ENCODE data around the gene KRTAP10-9. TPM values are rescaled to one million over a fixed set of nuclear protein-coding genes. Genes with fewer than 3 reads are reported as not detected.

The KRTAP10-9 gene
- total RNA-seq, 2 donors from 2014 or later, result not detected

DNA sequence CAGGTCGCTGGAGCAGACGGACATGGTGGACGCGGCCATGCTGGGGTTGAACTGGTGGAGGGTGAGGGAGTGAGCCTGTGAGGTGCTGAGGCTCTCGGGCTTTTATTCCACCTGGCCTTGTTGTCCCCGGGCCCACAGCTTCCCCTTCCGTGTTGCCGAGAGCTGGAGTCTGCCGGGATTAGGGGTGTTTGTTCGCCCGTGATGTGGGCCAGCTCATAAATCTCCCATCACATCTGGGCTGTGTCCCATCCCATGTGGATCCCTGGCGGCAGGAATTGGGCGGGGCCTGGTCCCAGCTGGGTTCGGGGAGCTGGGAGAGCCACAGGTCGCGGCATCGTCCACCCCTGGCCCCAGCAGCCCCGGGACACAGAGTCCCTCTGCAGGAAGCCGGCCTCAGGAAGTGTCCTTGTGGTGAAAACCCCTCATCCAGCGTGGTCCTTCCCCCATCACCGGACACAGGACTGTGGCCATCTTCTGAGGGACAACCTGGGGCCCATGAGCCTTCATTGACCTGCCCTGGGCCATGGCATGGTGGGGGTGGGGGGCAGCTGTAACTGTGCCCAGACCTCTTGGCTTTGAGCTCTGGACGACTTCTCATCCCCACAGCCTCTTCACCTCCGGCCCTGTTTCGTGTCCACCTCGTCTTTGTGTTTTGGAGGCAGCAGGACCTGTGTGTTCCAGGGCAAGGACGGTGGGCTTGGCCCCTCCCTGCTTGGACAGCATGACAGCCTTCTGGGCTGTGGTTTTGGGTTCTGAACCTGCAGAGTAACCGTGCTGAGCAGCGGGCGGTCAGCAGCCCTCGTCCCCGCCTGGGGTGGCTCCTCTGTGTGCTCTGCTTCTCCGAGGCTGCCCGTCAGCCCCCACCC lies 34.2 kb upstream of the KRTAP10-9 start, which contains the start of gene KRTAP10-6:
Gene KRTAP10-6 (minus strand): TSS at position 60 of the 866 bp plus-strand sequence. CDS start 21 bp downstream, at position 39.
- no peaks in the 10 kb centered on the region for H3K36me3 ChIP-seq
- H3K9me3 ChIP-seq, result no peaks in the 10 kb centered on the region
- TF ChIP-seq, protein P1, sequence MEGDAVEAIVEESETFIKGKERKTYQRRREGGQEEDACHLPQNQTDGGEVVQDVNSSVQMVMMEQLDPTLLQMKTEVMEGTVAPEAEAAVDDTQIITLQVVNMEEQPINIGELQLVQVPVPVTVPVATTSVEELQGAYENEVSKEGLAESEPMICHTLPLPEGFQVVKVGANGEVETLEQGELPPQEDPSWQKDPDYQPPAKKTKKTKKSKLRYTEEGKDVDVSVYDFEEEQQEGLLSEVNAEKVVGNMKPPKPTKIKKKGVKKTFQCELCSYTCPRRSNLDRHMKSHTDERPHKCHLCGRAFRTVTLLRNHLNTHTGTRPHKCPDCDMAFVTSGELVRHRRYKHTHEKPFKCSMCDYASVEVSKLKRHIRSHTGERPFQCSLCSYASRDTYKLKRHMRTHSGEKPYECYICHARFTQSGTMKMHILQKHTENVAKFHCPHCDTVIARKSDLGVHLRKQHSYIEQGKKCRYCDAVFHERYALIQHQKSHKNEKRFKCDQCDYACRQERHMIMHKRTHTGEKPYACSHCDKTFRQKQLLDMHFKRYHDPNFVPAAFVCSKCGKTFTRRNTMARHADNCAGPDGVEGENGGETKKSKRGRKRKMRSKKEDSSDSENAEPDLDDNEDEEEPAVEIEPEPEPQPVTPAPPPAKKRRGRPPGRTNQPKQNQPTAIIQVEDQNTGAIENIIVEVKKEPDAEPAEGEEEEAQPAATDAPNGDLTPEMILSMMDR (IDR thresholded peaks at IDR 0.05), result no peak
- H3K4me3 ChIP-seq, result no peak within 1 kb of the TSS
- DNase-seq (ENCODE audit: low spot score), result no peak
- no peak for ATAC-seq (ENCODE audit: insufficient number of reproducible peaks, low FRiP score, low read depth)
- no peaks in the 10 kb centered on the region for H3K4me1 ChIP-seq (ENCODE audit: control insufficient read depth in 1 of 2, low read depth in 2 of 2)
- H3K27me3 ChIP-seq (replicated peaks; ENCODE audit: insufficient read depth), result no peaks in the 10 kb centered on the region
- H3K27ac ChIP-seq, result no peak within 1 kb of the TSS

DNA sequence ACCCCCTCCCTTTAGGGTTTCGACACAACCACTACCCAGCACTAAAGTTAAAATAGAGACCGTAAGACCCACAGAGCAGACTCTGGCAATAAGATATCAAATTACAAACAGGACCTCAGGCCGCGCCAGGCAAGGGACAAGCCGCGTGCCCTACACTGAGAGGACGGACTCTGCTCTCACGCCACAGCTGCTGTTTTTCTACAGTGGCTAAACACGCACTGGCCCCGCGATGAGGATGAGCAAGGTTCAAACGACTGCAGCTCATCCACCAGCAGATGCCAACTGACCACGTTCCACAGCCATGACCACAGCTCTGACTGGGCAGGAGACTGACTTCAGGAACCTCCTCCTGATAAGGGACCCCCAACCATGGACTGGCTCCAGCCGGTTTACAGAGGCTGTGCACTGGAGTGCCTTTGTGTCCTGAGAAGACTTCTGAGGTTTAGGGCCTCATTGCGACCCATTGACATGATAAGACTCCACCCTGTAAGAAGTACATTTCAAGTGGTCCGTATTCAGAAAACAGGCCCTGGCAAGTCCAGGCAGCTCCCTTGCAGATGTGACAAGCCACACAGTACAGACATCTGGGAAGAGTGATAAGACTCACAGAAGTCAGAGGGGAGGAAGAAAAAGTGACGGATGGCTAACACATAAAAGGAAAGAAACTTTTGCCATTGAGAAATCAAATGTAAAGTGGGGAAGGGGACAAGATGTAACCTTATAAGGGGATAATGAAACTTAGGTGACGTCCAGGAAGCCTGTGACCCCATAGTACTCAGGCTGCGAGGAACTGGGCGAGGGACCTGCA lies 33.1 kb upstream of the KRTAP10-9 start:
- Histone ChIP-seq H3K27me3 (replicated peaks; ENCODE audit: insufficient read depth) (no peaks in the 10 kb centered on the region), H3K36me3 (no peaks in the 10 kb centered on the region), H3K9me3 (no peaks in the 10 kb centered on the region), H3K27ac (no peak overlapping the region), H3K4me1 (ENCODE audit: control insufficient read depth in 1 of 2, low read depth in 2 of 2) (no peaks in the 10 kb centered on the region), H3K4me3 (no peak overlapping the region)
- TF ChIP-seq, protein P1 (IDR thresholded peaks at IDR 0.05), result no peak
- no peak for ATAC-seq (ENCODE audit: insufficient number of reproducible peaks, low FRiP score, low read depth)
- DNase-seq (ENCODE audit: low spot score), result no peak

DNA sequence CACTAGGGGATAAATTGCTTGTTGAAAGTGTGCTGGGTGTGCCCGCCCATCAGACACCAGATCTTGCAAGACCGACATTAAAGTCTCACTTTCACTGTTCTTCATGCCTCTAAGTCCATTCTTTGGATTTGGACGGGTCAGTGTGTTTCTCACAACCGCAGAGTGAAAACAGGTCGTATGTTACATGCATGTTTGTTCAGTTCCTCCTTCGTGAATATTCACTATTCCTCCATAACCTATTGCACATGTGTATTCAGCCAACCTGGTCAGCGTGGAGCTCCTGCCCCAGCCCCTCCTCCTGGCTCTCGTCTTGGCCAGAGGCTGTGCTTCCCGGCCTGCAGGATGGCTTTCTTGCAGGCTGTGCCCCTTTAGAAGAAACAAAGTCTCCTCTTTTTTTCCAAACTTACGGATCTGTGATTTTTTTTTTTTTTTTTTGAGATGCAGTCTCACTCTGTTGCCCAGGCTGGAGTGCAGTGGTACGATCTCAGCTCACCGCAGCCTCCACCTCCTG lies 32.4 kb upstream of the KRTAP10-9 start:
- H3K4me1 ChIP-seq (ENCODE audit: control insufficient read depth in 1 of 2, low read depth in 2 of 2), result no peaks in the 10 kb centered on the region
- H3K36me3 ChIP-seq, result no peaks in the 10 kb centered on the region
- TF ChIP-seq, protein P1 (IDR thresholded peaks at IDR 0.05), result no peak
- H3K27me3 ChIP-seq (replicated peaks; ENCODE audit: insufficient read depth), result no peaks in the 10 kb centered on the region
- DNase-seq (ENCODE audit: low spot score) (no peak), ATAC-seq (ENCODE audit: insufficient number of reproducible peaks, low FRiP score, low read depth) (no peak)
- H3K27ac ChIP-seq, result no peak overlapping the region
- H3K9me3 ChIP-seq, result no peaks in the 10 kb centered on the region
- H3K4me3 ChIP-seq, result no peak overlapping the region

DNA sequence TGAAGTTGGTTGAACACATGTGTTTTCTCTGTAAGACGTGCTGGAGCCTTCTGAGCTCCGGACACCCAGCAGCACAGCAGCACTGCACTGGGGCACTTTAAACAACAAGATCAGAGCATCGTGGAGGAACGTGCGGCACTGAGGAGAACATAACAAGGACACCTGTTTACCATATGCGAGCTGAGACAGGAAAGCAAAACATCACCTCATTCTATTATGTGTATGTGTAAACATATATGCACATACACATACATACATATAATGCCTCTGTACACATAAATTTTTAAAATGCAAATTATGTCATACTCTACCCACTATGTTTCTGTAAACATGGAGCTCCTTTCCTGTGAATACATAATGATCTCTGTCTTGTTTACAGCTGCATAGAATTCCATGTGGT lies 31.4 kb upstream of the KRTAP10-9 start:
- Histone ChIP-seq H3K27me3 (replicated peaks; ENCODE audit: insufficient read depth) (no peaks in the 10 kb centered on the region), H3K9me3 (no peaks in the 10 kb centered on the region)

More for the DNA sequence above, 31.4 kb upstream of the KRTAP10-9 start:
- Histone ChIP-seq H3K27ac (no peak overlapping the region), H3K36me3 (no peaks in the 10 kb centered on the region), H3K4me1 (ENCODE audit: control insufficient read depth in 1 of 2, low read depth in 2 of 2) (no peaks in the 10 kb centered on the region), H3K4me3 (no peak overlapping the region)
- TF ChIP-seq, protein P1 (IDR thresholded peaks at IDR 0.05), result no peak
- DNase-seq (ENCODE audit: low spot score), result no peak
- ATAC-seq (ENCODE audit: insufficient number of reproducible peaks, low FRiP score, low read depth), result no peak

Data from thoracic aorta (tissue), 2 donors.